ENCODE results near the gene STARD10. TPM values are rescaled to one million over a fixed set of nuclear protein-coding genes. Genes with fewer than 3 reads are reported as not detected.
A peak's percentile ranks its signal among the peaks of the same experiment; 100 is the strongest.

Gene STARD10
- total and polyA plus RNA-seq, 9 of the 15 experiments (the other 6 are each of a cell fraction or from before 2014, with no cell fraction given), result 0.15 to 52.9 (median 32.3) TPM

- no peak for TF ChIP-seq HMG20A (CRISPR knock-in tag; conservative IDR thresholded peaks at IDR 0.05)
- TF ChIP-seq BRF2 (IDR thresholded peaks at IDR 0.05; ENCODE audit: borderline replicate concordance, insufficient read depth, insufficient read length), result no peak
- TF ChIP-seq BHLHE40 (IDR thresholded peaks at IDR 0.05; ENCODE audit: low read length), result no peak
- no peak for TF ChIP-seq ZNF263 (CRISPR knock-in tag; IDR thresholded peaks at IDR 0.05; ENCODE audit: borderline replicate concordance)
- no peak for TF ChIP-seq RBM39 (optimal IDR thresholded peaks at IDR 0.05; ENCODE audit: low read depth, low read length)
- no peak for TF ChIP-seq MEF2D (tag; conservative IDR thresholded peaks at IDR 0.05; ENCODE audit: low read depth)
- TF ChIP-seq DPF2 (IDR thresholded peaks at IDR 0.05), result peak; percentile 51; the same call in 1 of the 2 replicates
- TF ChIP-seq CEBPG (CRISPR knock-in tag; IDR thresholded peaks at IDR 0.05), result peak; percentile 85
- peak; percentile 28 to 80; a peak in 2 of 4 replicates for TF ChIP-seq CEBPG (tag; conservative IDR thresholded peaks at IDR 0.05 in 1 of 2, IDR thresholded peaks at IDR 0.05 in 1 of 2)
- TF ChIP-seq SLC30A9 (CRISPR knock-in tag; IDR thresholded peaks at IDR 0.05), result no peak
- no peak for TF ChIP-seq PBX2 (CRISPR knock-in tag; IDR thresholded peaks at IDR 0.05; ENCODE audit: low read depth)
- peak; percentile 56 for TF ChIP-seq PBX2 (tag; conservative IDR thresholded peaks at IDR 0.05; ENCODE audit: low read depth)
- TF ChIP-seq CBX8 (IDR thresholded peaks at IDR 0.05; ENCODE audit: borderline replicate concordance, extremely low read depth, low read depth, low read length, poor library complexity, severe bottlenecking), result no peak
- peak; percentile 29; the same call in 1 of the 2 replicates for TF ChIP-seq ZKSCAN8 (CRISPR knock-in tag; IDR thresholded peaks at IDR 0.05)
- no peak for TF ChIP-seq ZNF695 (CRISPR knock-in tag; IDR thresholded peaks at IDR 0.05)
- TF ChIP-seq FOXP1 (CRISPR knock-in tag; IDR thresholded peaks at IDR 0.05), result no peak
- no peak for TF ChIP-seq ZBTB11 (CRISPR knock-in tag; IDR thresholded peaks at IDR 0.05)
- TF ChIP-seq ARID2 (IDR thresholded peaks at IDR 0.05), result no peak
- no peak for TF ChIP-seq PCBP1 (IDR thresholded peaks at IDR 0.05; ENCODE audit: low read depth, low read length, poor library complexity, severe bottlenecking)
- no peak for TF ChIP-seq TAF7 (tag; IDR thresholded peaks at IDR 0.05)
- TF ChIP-seq MAFF (IDR thresholded peaks at IDR 0.05; ENCODE audit: low read length), result no peak
- TF ChIP-seq ZNF436 (CRISPR knock-in tag; IDR thresholded peaks at IDR 0.05), result no peak
Measured at GRCh38 chr11:72736452-72737069, 57.3 kb downstream of the STARD10 start (continued).

Measured in K562 (cell line).